Measurements from ENCODE around the gene VPREB3.

DNA sequence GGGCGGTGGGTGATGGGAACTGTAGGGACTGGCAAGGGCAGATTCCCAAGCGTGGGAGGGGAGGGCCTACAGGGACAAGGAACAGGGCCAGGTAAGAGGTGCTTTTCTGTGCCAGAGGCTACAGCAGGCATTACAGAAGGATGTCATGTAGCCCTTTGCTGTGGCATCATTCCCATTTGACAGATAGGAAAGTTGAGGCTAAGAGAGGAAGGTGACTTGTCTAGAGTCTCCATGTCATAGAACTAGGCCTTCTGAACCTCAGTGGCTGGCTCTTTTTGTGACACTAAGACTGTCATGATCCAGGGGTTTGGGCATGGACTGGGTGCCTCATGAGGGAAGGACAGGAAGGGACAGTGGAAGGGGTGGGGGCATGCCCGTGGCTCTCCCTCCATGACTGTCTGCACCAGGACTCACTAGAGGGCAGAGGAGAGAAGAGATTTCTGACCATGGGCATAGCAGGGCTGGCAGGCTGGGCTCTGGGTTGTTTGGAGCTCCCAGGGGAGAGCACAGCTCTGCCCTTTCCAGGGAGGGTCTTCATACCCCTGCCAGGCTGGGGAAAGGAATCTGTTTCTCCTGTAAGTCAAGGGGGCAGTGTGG is 21.7 kb upstream of the VPREB3 start:
- TF ChIP-seq, protein P1, sequence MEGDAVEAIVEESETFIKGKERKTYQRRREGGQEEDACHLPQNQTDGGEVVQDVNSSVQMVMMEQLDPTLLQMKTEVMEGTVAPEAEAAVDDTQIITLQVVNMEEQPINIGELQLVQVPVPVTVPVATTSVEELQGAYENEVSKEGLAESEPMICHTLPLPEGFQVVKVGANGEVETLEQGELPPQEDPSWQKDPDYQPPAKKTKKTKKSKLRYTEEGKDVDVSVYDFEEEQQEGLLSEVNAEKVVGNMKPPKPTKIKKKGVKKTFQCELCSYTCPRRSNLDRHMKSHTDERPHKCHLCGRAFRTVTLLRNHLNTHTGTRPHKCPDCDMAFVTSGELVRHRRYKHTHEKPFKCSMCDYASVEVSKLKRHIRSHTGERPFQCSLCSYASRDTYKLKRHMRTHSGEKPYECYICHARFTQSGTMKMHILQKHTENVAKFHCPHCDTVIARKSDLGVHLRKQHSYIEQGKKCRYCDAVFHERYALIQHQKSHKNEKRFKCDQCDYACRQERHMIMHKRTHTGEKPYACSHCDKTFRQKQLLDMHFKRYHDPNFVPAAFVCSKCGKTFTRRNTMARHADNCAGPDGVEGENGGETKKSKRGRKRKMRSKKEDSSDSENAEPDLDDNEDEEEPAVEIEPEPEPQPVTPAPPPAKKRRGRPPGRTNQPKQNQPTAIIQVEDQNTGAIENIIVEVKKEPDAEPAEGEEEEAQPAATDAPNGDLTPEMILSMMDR (IDR thresholded peaks at IDR 0.05; ENCODE audit: low read depth, low read length, missing input control): no peak
- TF ChIP-seq, protein P2, sequence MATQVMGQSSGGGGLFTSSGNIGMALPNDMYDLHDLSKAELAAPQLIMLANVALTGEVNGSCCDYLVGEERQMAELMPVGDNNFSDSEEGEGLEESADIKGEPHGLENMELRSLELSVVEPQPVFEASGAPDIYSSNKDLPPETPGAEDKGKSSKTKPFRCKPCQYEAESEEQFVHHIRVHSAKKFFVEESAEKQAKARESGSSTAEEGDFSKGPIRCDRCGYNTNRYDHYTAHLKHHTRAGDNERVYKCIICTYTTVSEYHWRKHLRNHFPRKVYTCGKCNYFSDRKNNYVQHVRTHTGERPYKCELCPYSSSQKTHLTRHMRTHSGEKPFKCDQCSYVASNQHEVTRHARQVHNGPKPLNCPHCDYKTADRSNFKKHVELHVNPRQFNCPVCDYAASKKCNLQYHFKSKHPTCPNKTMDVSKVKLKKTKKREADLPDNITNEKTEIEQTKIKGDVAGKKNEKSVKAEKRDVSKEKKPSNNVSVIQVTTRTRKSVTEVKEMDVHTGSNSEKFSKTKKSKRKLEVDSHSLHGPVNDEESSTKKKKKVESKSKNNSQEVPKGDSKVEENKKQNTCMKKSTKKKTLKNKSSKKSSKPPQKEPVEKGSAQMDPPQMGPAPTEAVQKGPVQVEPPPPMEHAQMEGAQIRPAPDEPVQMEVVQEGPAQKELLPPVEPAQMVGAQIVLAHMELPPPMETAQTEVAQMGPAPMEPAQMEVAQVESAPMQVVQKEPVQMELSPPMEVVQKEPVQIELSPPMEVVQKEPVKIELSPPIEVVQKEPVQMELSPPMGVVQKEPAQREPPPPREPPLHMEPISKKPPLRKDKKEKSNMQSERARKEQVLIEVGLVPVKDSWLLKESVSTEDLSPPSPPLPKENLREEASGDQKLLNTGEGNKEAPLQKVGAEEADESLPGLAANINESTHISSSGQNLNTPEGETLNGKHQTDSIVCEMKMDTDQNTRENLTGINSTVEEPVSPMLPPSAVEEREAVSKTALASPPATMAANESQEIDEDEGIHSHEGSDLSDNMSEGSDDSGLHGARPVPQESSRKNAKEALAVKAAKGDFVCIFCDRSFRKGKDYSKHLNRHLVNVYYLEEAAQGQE (IDR thresholded peaks at IDR 0.05): no peak
- no peak for TF ChIP-seq YY1 (IDR thresholded peaks at IDR 0.05)
- TF ChIP-seq RAD21 (IDR thresholded peaks at IDR 0.05): no peak
- TF ChIP-seq JUND (IDR thresholded peaks at IDR 0.05): no peak
- TF ChIP-seq, protein P3, sequence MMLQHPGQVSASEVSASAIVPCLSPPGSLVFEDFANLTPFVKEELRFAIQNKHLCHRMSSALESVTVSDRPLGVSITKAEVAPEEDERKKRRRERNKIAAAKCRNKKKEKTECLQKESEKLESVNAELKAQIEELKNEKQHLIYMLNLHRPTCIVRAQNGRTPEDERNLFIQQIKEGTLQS (IDR thresholded peaks at IDR 0.05): no peak
- no peak for TF ChIP-seq EGR1 (IDR thresholded peaks at IDR 0.05; ENCODE audit: low read depth in 2 of 2)
